GM19397 (cell line): ENCODE measurements around the gene ERCC6L2.

Source experiments
- ATAC-seq: cut with Tn5 transposase; IDR thresholded peaks from one replicate; pipeline ENCODE4 v1.9.1; 2021; ENCODE audit warnings: mild to moderate bottlenecking, moderate library complexity; ENCODE audit not compliant: unreplicated experiment

The ERCC6L2 gene

DNA sequence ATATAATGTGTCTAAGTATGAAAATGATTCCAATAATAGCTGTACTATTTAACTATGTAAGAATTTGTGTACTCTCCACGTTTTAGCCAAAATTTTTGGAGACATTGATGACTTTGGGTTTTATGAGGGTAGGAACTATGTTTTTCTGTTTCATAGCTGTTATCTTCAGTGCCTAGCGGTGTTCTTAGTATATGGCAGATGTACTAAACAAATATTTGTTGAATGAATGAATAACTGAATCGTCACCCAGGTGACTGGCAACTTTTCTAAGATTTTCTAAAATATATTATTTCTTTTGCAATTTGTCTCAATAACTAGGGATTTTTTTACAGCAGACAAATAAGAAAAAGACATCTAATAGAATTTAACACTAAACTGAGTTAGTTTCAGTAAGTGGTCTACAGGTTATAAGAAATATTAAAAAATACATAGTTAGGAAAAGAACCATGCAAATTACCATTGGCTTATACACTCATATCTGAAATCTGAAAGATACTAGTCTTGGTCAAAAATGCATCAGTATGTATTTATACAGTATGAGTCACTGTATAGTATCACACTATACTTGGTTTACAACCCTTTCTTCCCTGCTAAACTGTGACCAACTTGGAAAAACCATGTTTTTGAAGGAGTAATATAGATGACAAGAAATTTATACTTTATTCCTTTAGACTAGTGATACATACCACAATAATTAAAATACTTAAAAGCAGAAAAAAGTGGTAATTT is 10.5 kb upstream of the ERCC6L2 start:
- ATAC-seq: no peak

DNA sequence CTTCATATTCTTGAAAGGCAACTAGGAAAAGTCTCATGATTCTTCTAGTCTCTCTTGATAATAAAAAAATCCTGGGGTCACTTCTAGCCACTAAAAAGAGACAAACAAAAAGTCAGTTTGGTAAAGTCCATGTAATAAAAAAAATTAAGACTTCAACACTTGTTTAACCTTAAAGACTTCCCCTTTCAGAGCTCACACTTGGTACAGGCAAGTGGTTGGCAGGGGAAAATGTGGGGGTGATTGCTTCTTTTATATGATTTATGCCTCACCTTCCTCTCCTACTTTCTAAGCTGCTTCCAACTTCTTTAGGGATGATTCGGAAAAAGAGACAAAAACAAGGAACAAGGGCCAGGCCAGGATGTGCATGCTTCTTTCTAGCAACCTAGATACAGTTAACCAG is 5.1 kb upstream of the ERCC6L2 start:
- no peak for ATAC-seq

DNA sequence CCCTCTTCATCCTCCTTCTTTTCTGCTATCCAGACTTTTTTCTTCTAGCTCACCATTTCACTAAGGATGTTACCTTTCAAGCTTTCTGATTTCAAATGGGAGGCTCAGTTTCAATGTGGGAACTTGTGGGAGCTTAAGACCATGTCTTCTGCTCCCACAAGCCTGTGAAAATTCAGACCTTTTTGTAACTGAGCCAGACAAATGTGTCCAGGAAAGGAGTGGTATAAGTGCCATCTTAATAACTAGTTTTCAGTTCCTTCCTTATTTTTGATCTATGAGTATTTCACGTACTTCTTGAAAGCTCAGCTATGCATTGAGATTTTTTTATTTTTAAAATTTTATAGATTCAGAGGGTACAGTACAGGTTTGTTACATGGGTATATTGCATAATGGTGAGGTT is 4.6 kb upstream of the ERCC6L2 start:
- ATAC-seq: no peak

DNA sequence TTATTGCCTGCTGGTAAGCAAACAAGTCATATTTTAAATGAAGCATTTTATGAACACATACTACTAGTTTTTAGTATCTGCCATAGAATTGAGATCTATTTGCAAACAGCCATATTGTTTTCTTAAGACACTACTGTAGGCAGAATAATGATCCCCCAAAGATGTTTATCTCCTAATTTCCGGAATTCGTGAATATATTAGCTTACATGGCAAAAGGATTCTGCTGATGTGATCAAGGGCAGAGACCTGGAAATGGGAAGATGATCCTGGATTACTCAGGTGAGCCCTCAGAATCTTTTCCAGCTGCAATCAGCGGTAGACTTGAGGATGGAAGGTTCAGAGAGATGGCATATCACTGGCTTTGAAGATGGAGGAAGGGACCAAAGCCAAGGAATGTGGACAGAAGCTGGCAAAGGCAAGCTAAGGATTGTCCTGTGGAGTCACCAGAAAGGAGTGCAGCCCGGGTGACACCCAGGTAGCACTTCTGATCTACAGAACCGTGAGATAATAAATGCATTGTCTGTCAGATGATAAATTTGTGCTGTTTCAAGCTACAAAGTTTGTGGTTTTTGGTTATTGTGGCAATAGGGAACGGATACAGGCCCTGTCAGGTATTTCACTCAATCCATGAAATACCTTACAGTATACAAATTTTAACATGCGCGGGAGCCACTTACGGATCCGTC is 1.0 kb upstream of the ERCC6L2 start:
- no peak for ATAC-seq

DNA sequence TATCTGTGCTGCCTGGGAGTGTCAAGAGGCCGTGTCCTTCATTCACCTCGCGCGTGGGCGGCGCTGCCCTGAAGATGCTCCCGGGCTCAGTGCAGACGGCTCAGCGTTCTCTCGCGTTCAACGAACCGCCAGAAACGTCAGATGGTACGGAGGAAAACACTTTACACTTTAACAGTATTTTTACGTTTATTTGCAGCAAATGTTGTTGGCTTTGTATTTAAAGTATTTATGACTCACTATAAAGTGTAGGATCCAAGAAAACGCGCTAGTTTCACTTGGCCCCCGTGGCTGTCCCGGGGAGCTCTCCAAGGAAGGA is 544 bp upstream of the ERCC6L2 start:
- ATAC-seq: peak; percentile 12

DNA sequence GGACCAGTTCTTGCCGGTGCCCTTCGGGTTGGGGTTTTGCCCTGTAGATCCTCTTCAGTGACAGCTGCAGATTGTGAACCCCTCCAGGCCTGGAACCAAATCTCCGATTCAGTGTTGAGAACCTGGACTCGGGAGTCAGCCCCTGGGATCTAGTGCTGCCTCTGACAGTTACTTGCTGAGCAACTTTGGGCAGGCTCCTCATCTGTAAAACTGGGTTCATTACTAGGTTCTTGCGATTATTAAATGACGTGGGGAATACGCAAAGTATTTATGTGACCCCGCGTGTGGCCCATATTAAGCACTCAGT is 600 bp downstream of the ERCC6L2 start:
- ATAC-seq: no peak

DNA sequence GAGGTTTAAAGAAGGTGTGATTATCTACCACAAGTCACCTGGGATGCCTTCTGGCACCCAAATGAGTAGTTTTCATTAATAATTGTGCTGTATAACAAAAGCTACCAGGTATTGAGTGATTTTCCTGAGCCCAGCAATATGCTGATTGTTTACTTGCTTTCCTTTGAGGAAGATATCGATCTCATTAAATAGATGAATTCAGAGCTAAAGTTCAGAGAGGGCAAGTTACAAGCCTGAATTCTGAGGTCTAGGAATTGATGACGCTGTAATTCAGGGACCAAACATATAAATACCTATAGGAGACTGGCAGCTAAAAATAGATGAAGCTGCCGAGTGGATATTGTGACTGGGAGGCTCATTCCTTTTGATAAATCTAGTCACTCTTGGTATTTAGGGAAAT is 1.1 kb downstream of the ERCC6L2 start:
- ATAC-seq: no peak

DNA sequence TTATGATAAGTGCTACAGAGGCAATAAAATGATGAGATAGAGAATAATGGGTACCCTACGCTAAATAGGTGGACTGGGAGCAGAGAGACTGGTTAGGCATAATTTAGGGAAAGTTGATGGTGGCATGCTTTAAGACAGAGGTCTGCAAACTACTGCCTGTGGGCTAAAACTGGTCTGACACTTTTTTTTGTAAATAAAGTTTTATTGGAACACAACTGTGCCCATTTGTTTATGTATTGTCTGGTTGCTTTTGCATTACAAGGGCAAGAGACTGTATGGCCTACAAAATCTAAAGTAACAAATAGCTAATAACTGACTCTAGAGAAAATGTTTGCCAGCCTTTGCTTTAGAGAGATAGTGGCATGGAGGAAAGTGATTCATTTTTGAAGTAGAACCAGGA is 2.5 kb downstream of the ERCC6L2 start:
- ATAC-seq: no peak

DNA sequence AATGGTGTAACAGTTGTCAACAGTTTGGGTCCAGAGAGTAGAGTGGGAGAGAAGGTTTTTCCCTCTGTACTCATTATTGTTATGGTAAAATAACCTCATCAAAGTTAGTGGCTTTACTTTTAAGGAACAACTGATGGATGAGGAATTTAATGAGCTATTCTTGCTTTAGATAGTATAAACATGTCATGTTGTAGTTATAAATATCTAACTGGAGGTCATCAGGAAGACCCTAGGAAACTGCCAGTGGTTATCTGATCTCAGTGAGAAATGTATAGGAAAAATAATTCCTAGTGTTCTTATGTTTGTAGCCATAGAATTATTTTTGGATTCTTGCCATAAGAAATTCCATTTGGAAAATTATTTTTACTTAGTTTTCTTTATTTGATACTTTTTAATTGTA is 4.1 kb downstream of the ERCC6L2 start:
- ATAC-seq: no peak

DNA sequence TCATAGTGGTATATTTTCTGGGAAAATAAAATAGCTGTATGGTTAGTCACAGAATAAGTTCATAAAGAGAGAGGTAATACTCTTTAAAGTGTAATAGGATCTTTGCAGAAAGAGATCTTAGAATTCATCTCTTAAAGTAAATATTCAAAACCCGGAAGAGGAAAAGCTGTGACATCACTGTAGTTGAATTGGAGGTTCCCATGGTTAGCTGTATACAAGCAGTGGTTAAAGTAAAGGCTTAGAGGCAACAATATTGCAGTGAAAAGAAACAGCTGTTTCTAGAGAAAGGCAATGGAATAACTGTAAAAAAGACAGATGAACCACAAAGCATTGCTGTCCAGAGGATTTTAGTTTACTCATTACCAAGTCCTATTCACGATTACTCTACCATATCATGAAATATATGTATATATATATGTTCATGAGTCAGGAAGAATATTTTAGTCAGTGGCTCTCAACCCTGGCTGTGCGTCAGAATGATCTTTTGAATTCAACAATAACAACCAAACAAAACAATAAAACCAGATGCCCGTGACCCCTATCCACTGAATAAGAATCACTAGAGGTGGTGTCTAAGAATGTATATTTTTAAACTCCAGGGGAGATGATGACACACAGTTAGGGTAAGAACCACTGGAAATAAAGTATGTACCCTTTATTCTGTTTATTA is 4.7 kb downstream of the ERCC6L2 start:
- no peak for ATAC-seq

DNA sequence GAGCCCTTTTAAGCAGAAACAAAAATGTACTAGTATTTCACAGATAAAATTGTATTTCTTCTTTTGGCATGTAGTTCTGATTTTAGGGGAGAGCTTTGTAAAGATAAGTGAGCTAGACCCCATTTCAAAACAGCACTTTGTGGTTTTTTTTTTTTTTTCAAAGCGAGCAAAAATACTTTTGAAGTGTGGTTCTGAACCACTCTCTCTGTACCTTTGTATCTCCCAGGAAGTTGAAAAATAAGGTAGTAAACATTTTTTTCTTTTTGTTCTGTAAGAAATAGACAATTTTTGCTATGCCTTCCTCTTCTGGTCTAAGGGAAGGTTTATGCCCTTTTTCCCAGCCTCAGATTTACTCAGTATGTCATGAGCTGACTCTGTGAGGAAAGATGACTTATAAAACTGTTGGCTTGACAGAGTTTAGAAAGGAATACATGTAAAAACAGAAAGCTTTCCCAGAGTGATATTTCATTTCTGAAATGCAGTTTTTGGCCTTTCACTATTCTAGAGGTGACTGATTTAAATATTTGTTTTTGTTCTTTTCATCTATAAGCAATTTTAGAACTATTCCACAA is 12.5 kb downstream of the ERCC6L2 start:
- ATAC-seq: no peak

DNA sequence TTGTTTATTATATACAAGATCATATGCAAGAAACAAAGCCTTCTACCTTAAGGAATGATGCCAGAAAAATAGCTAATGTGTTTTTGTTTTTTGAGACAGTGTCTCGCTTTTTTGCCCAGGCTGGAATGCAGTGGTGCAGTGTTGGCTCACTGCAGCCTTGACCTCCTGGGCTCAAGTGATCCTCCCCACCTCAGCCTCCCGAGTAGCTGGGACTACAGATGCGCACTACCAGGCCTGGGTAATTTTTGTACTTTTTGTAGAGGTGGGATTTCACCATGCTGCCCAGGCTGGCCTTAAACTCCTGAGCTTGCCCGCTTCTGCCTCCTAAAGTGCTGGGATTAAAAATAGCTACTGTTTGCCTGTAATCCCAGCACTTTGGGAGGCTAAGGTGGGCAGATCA is 15.1 kb downstream of the ERCC6L2 start:
- ATAC-seq: no peak

DNA sequence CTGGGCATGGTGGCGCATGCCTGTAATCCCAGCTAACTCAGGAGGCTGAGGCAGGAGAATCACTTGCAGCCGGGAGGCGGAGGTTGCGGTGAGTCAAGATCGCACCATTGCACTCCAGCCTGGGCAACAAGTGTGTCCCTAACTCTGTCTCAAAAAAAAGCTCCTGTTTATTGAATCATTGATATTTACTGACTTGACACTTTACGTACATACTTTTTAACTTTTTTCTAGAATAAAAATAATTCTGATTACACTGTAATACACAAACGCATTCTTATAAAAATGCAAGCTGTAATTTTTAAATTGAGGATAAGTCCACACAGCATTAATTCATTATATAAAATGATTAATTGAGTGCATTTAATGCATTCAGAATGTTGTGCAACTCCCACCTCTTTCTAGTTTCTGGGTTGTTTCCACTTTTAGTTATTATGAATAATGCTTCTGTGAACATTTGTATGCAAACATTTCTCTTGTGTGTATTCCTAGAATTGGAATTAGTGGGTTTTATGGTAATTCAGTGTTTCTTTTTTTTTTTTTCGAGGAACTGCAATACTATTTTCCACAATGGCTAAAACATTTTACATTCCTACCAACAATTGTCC is 15.7 kb downstream of the ERCC6L2 start:
- no peak for ATAC-seq

DNA sequence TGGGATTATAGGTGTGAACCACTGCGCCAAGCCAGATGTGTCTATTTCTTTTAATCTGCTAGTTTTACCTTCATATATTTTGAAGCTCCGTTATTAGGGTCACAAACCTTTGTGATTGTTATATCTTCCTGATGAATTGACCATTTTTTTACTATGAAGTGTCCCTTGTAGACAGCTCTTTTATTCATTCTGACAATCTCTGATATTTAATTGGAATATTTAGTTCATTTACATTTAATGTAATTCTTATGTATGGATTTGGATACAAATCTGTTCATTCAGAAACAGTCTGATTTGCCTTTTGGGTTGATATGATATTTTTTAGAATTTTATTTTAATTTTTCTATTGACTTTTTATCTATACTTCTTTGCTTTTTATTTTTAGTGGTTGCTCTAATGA is 17.2 kb downstream of the ERCC6L2 start:
- ATAC-seq: no peak

DNA sequence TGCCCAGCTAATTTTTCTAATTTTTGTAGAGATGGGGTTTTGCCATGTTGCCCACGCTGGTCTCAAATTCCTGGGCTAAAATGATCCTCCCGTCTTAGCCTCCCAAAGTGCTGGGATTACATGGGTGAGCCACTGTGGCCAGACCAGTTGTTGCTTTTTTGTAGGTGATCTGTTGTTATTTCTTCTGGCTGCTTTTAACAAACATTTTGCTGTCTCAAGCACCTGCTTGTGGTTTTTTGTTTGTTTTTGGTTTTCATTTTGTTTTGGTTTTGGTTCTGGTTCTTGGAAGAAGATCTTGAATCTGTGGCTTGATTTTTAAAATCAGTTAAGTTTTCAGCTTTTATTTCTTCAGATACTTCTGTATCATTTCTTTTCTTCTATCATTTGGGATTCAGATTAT is 21.1 kb downstream of the ERCC6L2 start:
- no peak for ATAC-seq

DNA sequence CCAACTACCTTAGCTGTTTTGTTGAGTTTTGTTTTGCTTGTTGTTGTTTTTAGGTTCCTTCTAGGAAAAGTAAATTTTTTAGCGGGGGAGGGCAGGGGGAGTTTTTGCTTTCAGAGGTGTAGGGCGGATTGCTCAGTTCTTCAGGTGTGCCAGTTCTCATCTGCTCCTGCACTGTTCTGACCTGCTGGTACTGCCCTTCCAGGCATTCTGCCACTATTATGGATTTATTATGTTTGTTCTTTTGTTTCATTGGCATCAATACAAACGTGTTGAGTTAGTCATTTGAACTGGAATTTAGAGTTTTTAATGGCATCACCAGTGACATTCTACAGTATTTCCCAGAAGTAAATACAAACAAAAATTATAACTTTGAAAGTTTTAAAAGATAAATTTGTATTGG is 26.0 kb downstream of the ERCC6L2 start:
- ATAC-seq: no peak

DNA sequence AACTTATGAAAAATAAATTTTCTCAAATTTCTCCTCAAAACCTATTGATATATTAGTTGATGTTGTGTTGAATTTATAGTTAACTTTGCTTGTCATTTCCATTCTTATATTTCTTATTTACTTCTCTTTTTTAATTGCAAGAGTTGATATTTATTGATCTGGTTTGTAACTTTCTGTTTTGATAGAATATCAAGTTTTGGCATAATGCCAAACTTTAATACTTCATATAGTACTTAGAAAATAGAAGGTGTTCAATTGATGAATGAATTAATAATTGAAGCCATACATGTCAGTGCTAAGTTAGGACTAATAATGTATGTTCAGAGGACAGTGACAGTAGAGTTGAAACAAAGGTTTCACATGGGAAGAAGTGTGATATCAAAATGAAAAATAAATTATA is 27.9 kb downstream of the ERCC6L2 start:
- ATAC-seq: no peak

DNA sequence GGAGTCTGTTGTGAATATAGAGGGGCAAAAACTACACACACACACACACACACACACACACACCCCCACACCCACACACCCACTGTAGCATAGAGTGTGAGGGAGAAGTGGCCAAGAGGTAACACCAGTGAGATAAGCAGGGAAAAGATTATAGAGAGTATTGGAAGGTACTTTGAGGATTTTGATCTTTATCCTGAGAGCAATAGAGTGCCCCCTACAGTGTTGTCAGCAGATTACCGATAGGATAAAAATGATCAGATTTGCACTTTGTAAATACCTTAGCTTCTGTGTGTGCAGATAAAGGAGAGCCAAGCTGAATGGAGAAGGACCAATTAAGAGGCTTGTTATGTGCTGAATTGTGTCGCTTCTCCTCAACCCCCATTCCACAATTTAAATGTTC is 32.3 kb downstream of the ERCC6L2 start:
- ATAC-seq: no peak

DNA sequence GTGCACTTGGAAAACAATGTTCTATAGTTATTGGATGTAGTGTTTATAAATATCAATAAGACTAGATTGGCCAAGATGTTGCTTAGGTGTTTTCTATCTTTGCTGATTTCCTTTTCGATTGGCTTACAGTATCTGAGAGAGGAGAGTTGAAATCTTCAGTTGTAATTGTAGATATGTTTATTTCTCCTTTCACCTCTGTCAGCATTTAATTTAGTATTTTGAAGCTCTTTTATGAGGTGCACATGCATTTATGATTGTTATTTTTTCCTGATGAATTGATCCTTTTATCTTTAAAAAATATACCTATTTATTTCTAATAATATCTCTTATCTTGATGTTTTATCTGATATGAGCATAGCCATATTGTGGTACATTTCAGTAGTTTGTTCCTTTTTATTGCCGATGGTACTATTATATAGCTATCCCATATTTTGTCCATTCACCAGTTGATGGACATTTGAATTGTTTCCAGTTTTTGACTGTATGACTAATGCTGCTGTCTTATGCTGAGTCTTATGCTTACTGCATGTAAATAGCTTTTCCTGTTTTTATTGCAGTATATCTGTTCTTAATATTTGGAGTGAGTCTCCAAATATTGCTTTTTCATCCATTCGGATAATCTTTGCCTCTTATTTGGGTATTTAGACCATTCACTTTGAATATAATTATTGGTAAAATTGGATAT is 34.7 kb downstream of the ERCC6L2 start:
- ATAC-seq: no peak

DNA sequence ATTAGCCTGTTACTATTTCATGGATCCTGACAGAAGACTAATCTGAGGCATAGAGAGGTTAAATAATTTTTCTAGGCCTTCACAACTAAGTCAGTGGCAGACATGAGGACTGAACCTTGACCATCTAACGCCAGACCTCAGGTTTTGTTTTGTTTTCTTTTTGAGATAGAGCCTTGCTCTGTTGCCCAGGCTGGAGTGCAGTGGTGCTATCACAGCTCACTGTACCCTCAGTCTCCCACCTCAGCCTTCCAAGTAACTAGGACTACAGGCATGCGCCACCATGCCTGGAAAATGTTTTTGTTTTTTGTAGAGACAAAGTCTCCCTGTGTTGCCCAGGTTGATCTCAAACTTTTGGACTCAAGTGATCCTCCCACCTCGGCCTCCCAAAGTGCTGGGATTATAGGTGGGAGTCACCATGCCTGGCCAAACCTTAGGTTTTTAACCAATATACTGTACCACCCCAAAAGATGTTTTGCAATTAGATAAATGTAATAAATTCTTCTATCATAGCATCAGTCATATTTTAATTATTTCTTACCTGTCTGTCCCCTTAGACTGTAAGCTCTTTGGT is 35.4 kb downstream of the ERCC6L2 start:
- ATAC-seq: no peak

DNA sequence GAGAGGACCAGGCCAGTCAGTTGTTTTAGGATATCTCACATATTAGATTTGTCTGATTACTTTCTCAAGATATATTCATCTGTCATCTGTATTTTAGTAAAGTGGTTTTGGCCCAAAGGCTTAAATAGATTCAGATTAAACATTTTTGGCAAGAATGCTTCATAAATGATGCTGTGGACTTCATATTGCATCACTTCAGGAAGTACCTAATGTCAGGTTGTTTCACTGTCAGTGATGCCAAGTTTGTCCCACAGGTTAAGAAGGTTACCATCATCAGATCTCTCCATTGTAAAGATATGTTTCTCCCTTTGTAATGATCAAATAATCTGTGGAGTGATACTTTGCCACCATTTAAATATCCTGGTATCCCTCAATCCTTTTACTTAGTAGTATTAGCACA is 37.3 kb downstream of the ERCC6L2 start:
- ATAC-seq: no peak
